Measurements from ENCODE around the gene CES5A. TPM values are rescaled to one million over a fixed set of nuclear protein-coding genes. Genes with fewer than 3 reads are reported as not detected.

The CES5A gene
- total RNA-seq, 1 experiment from 2014 or later = not detected

Other genes starting within 250 kb of the CES5A start
- gene SLC6A2, start 219.4 kb downstream of the CES5A start, total RNA-seq (2014; rRNA removed; shearing (Covaris generic)) = 0.10 TPM in 1 of 2 replicates, not detected in the other
- not detected in 2 replicates for gene CES1, start 42.3 kb downstream of the CES5A start, total RNA-seq (2014; rRNA removed; shearing (Covaris generic))

Measured in RPMI7951 (cell line).